Stimulated activated CD4-positive, alpha-beta T cell treated with anti-CD3 and anti-CD28 coated beads, Interleukin-15, amount 100 ng/mL, for 48 hours (primary cell): ENCODE data around the gene GFRA3.

Experiments used
- DNase-seq, 2 donors: peaks; one replicate each; pipeline ENCODE4 v3.0.0-alpha.2; 2020; ENCODE audit warnings: low read depth in 2 of 2

Gene GFRA3

GRCh38 chr5:138246822-138247221 is 27.6 kb downstream of the GFRA3 start:
- DNase-seq = no peak

- DNase-seq = no peak
These were observed 28.1 kb downstream of the GFRA3 start for GRCh38 chr5:138246334-138246733.

- DNase-seq = no peak
These were observed 28.7 kb downstream of the GFRA3 start for GRCh38 chr5:138245717-138246116.

- DNase-seq = no peak
These were observed 30.6 kb downstream of the GFRA3 start for GRCh38 chr5:138243794-138244193.

GRCh38 chr5:138241688-138242571 is 32.5 kb downstream of the GFRA3 start:
- no peak for DNase-seq

GRCh38 chr5:138240650-138241385 is 33.6 kb downstream of the GFRA3 start:
- DNase-seq = no peak

GRCh38 chr5:138238034-138238433 is 36.4 kb downstream of the GFRA3 start:
- DNase-seq = no peak

GRCh38 chr5:138234651-138235050 is 39.8 kb downstream of the GFRA3 start:
- DNase-seq = no peak

- no peak for DNase-seq
These were observed 41.1 kb downstream of the GFRA3 start for GRCh38 chr5:138233280-138233679.

GRCh38 chr5:138230981-138231589 is 43.3 kb downstream of the GFRA3 start:
- no peak for DNase-seq

- no peak for DNase-seq
These were observed 44.2 kb downstream of the GFRA3 start for GRCh38 chr5:138230261-138230660.

- DNase-seq = no peak
These were observed 45.0 kb downstream of the GFRA3 start for GRCh38 chr5:138229387-138229786.

- DNase-seq = no peak
These were observed 47.5 kb downstream of the GFRA3 start for GRCh38 chr5:138226910-138227309.

GRCh38 chr5:138224712-138225111 is 49.7 kb downstream of the GFRA3 start:
- no peak for DNase-seq

GRCh38 chr5:138223532-138223931 is 50.9 kb downstream of the GFRA3 start:
- no peak for DNase-seq

GRCh38 chr5:138216799-138217198 is 57.6 kb downstream of the GFRA3 start:
- DNase-seq = no peak

- DNase-seq = peak; percentile 83 to 85
These were observed 61.0 kb downstream of the GFRA3 start, which contains the start of gene CDC23 for GRCh38 chr5:138213161-138214029. TSS of gene CDC23 (minus strand) at chr5:138213323. CDS start at chr5:138213312, 11 bp downstream.

- DNase-seq = peak in 1 of 2 donors; percentile 3
These were observed 61.6 kb downstream of the GFRA3 start for GRCh38 chr5:138212828-138213160.

GRCh38 chr5:138210985-138211384 is 63.4 kb downstream of the GFRA3 start:
- DNase-seq = no peak
